Upper lobe of left lung (tissue), 4 donors: ENCODE results near the gene COA8.
A peak's percentile ranks its signal among the peaks of the same experiment; 100 is the strongest.

Source experiments
- CTCF ChIP-seq, 6 experiments: fragments of 450-650 bp in 4 of 6; fragments of 200-600 bp in 2 of 6; sonication (generic) in 2 of 6; IDR thresholded peaks; one replicate each; pipeline ENCODE4 v1.5.1; 2016 to 2019; ENCODE audit warnings: antibody characterized with exemption in 6 of 6
- POLR2AphosphoS5 ChIP-seq, 2 donors: sonication (generic); formaldehyde crosslinking; IDR thresholded peaks; one replicate each; pipeline ENCODE4 v1.5.1; 2017; ENCODE audit warnings: antibody characterized with exemption in 2 of 2

- TF ChIP-seq CTCF (IDR thresholded peaks at IDR 0.05) (no peak), POLR2AphosphoS5 (IDR thresholded peaks at IDR 0.05) (peak; percentile 67 to 70)
These were observed 13.7 kb downstream of the COA8 start for GRCh38 chr14:103576371-103577024.
